Skeletal muscle satellite cell (primary cell): ENCODE data around the gene CLIC3. TPM values are rescaled to one million over a fixed set of nuclear protein-coding genes. Genes with fewer than 3 reads are reported as not detected.

Source experiments
- H3K27me3 ChIP-seq: 2 replicates; pipeline ENCODE4 v1.7.0; 2013; ENCODE audit warnings: low read length; ENCODE audit not compliant: control insufficient read depth, insufficient read depth
- H3K36me3 ChIP-seq: 2 replicates; pipeline ENCODE4 v1.7.0; 2013; ENCODE audit warnings: mild to moderate bottlenecking, control low read depth, low read length; ENCODE audit not compliant: insufficient read depth
- H3K4me1 ChIP-seq: 2 replicates; pipeline ENCODE4 v1.7.0; 2013; ENCODE audit warnings: low read length; ENCODE audit not compliant: control insufficient read depth, insufficient read depth
- H3K4me2 ChIP-seq: 2 replicates; pipeline ENCODE4 v1.7.0; 2013; ENCODE audit warnings: mild to moderate bottlenecking, low read length
- H3K4me3 ChIP-seq: 2 replicates; pipeline ENCODE4 v1.7.0; 2013; ENCODE audit warnings: low read length
- H3K9ac ChIP-seq: 2 replicates; pipeline ENCODE4 v1.7.0; 2013; ENCODE audit warnings: mild to moderate bottlenecking, low read depth, low read length, moderate library complexity
- H3K9me3 ChIP-seq: replicated peaks from 2 replicates; pipeline ENCODE4 v1.7.0; 2013; ENCODE audit warnings: mild to moderate bottlenecking, control low read depth, low read length
- total RNA-seq: library from RNA; depleted of rRNA; stranded (reverse); fragments of >200 nt; gene quantifications from 2 replicates; pipeline ENCODE4 v1.2.3, GENCODE V29; 2012; rRNA removed

Gene CLIC3, protein sequence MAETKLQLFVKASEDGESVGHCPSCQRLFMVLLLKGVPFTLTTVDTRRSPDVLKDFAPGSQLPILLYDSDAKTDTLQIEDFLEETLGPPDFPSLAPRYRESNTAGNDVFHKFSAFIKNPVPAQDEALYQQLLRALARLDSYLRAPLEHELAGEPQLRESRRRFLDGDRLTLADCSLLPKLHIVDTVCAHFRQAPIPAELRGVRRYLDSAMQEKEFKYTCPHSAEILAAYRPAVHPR
- 0.44 and 0.51 TPM in 2 replicates for total RNA-seq

GRCh38 chr9:136996361-136997292, at the start of gene CLIC3:
TSS of gene CLIC3 (minus strand) at chr9:136996568. CDS start at chr9:136996543, 25 bp downstream.
- H3K9me3 ChIP-seq, result no peaks in the 10 kb centered on the region
- peak within 1 kb of the TSS; percentile 80 for H3K4me2 ChIP-seq
- H3K27me3 ChIP-seq, result no peaks in the 10 kb centered on the region
- peaks cover 62% of the 10 kb centered on the region for H3K4me1 ChIP-seq
- peak within 1 kb of the TSS; percentile 52 for H3K9ac ChIP-seq
- H3K36me3 ChIP-seq, result no peaks in the 10 kb centered on the region
- H3K4me3 ChIP-seq, result peak within 1 kb of the TSS; percentile 55

DNA sequence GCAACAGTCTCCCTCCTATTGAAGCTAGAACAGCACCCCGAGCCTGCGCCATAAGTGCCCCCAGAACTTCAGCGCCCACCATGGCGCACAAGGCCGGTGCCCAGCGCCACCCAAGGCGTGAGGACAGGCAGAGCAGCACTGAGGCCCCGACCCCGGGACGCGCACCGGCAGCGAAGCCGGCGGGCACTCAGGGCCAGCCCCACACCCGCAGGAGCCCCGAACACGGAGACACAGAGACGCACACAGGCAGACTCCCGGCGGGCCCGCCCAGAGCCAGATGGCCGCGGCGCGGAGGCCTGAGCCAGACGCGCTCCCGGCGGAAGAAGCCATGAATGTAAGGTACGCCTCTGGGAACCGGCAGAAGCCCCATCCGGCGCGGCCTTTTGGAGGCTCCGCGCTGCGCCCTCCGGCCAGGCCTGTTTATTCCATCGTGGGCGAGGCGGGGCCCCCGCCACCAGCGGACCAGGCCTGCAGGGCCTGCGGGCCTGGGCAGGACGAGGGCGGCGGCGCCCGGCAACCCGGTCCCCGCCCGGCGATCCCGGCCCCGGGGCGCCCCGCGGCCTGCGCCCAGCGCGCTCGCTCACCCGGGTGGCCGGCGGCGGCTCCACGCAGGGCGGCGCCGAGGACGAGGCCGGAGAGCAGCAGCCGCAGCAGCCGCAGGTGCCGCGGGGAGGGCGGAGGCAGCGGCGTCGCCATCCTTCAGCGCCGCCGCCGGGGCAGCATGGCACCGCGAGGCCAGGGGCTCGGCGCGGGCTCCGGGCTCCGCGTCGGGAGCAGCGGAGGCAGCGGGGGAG, 49.1 kb upstream of the CLIC3 start:
- peak overlapping the region; percentile 69 for H3K9ac ChIP-seq
- peak overlapping the region; percentile 95 for H3K4me2 ChIP-seq
- no peaks in the 10 kb centered on the region for H3K9me3 ChIP-seq
- H3K36me3 ChIP-seq, result no peaks in the 10 kb centered on the region
- peak overlapping the region; percentile 86 for H3K4me3 ChIP-seq
- H3K27me3 ChIP-seq, result peaks cover 21% of the 10 kb centered on the region
- peaks cover 22% of the 10 kb centered on the region for H3K4me1 ChIP-seq

GRCh38 chr9:137044502-137045177, 48.3 kb upstream of the CLIC3 start:
- H3K4me3 ChIP-seq, result peak overlapping the region; percentile 86

GRCh38 chr9:137044037-137044436, 47.7 kb upstream of the CLIC3 start:
- H3K4me3 ChIP-seq, result peak overlapping the region; percentile 86
- H3K9me3 ChIP-seq, result no peaks in the 10 kb centered on the region
- peaks cover 8% of the 10 kb centered on the region for H3K36me3 ChIP-seq
- peaks cover 22% of the 10 kb centered on the region for H3K4me1 ChIP-seq
- H3K27me3 ChIP-seq, result peaks cover 14% of the 10 kb centered on the region
- no peak overlapping the region for H3K9ac ChIP-seq
- peak overlapping the region; percentile 95 for H3K4me2 ChIP-seq

More at GRCh38 chr9:137044502-137045177, 48.3 kb upstream of the CLIC3 start:
- peaks cover 22% of the 10 kb centered on the region for H3K4me1 ChIP-seq
- peak overlapping the region; percentile 69 for H3K9ac ChIP-seq
- H3K9me3 ChIP-seq, result no peaks in the 10 kb centered on the region
- peaks cover 3% of the 10 kb centered on the region for H3K36me3 ChIP-seq
- H3K27me3 ChIP-seq, result peaks cover 20% of the 10 kb centered on the region
- H3K4me2 ChIP-seq, result peak overlapping the region; percentile 95

- H3K4me1 ChIP-seq, result peaks cover 22% of the 10 kb centered on the region
- H3K9ac ChIP-seq, result no peak overlapping the region
- peaks cover 13% of the 10 kb centered on the region for H3K36me3 ChIP-seq
- H3K9me3 ChIP-seq, result no peaks in the 10 kb centered on the region
- no peak overlapping the region for H3K4me3 ChIP-seq
- H3K27me3 ChIP-seq, result peaks cover 10% of the 10 kb centered on the region
- H3K4me2 ChIP-seq, result no peak overlapping the region
These were observed 46.7 kb upstream of the CLIC3 start for GRCh38 chr9:137042751-137043727.

GRCh38 chr9:137041124-137041523, 44.8 kb upstream of the CLIC3 start:
- H3K4me2 ChIP-seq, result no peak overlapping the region
- H3K9me3 ChIP-seq, result no peaks in the 10 kb centered on the region
- no peak overlapping the region for H3K9ac ChIP-seq
- H3K4me1 ChIP-seq, result peaks cover 18% of the 10 kb centered on the region
- peaks cover 13% of the 10 kb centered on the region for H3K36me3 ChIP-seq
- H3K4me3 ChIP-seq, result no peak overlapping the region
- no peaks in the 10 kb centered on the region for H3K27me3 ChIP-seq

- no peak overlapping the region for H3K4me2 ChIP-seq
- no peak overlapping the region for H3K4me3 ChIP-seq
- no peaks in the 10 kb centered on the region for H3K9me3 ChIP-seq
- H3K9ac ChIP-seq, result no peak overlapping the region
- peaks cover 13% of the 10 kb centered on the region for H3K36me3 ChIP-seq
- no peaks in the 10 kb centered on the region for H3K27me3 ChIP-seq
- peaks cover 17% of the 10 kb centered on the region for H3K4me1 ChIP-seq
These were observed 44.2 kb upstream of the CLIC3 start for GRCh38 chr9:137040568-137040967.

- no peak overlapping the region for H3K4me2 ChIP-seq
- H3K9ac ChIP-seq, result no peak overlapping the region
- no peaks in the 10 kb centered on the region for H3K9me3 ChIP-seq
- no peak overlapping the region for H3K4me3 ChIP-seq
- H3K36me3 ChIP-seq, result peaks cover 13% of the 10 kb centered on the region
- no peaks in the 10 kb centered on the region for H3K27me3 ChIP-seq
- H3K4me1 ChIP-seq, result peaks cover 14% of the 10 kb centered on the region
These were observed 43.4 kb upstream of the CLIC3 start for GRCh38 chr9:137039611-137040366.

- no peaks in the 10 kb centered on the region for H3K27me3 ChIP-seq
- H3K4me1 ChIP-seq, result peaks cover 11% of the 10 kb centered on the region
- no peak overlapping the region for H3K4me2 ChIP-seq
- no peak overlapping the region for H3K9ac ChIP-seq
- no peak overlapping the region for H3K4me3 ChIP-seq
- H3K9me3 ChIP-seq, result no peaks in the 10 kb centered on the region
- peaks cover 13% of the 10 kb centered on the region for H3K36me3 ChIP-seq
These were observed 42.5 kb upstream of the CLIC3 start for GRCh38 chr9:137038916-137039315.
